Heart left ventricle (tissue), 16 donors: ENCODE data around the gene CPLX1. TPM values are rescaled to one million over a fixed set of nuclear protein-coding genes. Genes with fewer than 3 reads are reported as not detected.
"Not testable (repeated sequence)": the region's sequence is repeated elsewhere in the genome, so short reads cannot be mapped to it uniquely, and the experiment has no call there.

Source experiments
- ATAC-seq, 4 donors: fragments of 200-7000 bp; cut with Tn5 transposase; one replicate each; pipeline ENCODE4 v1.9.1; 2020 to 2022; ENCODE audit warnings: moderate library complexity in 4 of 4, mild to moderate bottlenecking in 3 of 4, moderate number of reproducible peaks in 1 of 4
- DNase-seq, 5 donors: peaks; one replicate each; pipeline ENCODE4 v3.0.0-alpha.2; 2020
- H3K27ac ChIP-seq, 12 donors: fragments of 200-600 bp; sonication (generic) in 4 of 12; one replicate each; pipeline versions ENCODE4 v1.5.0 to v1.8.0; 2016 to 2022; ENCODE audit warnings: mild to moderate bottlenecking in 2 of 12
- H3K27me3 ChIP-seq, 9 donors: fragments of 200-600 bp; sonication (generic) in 2 of 9; one replicate each; pipeline versions ENCODE4 v1.5.1 to v1.8.0; 2016 to 2022; ENCODE audit warnings: mild to moderate bottlenecking in 3 of 9
- H3K36me3 ChIP-seq, 9 donors: fragments of 200-600 bp; sonication (generic) in 2 of 9; one replicate each; pipeline versions ENCODE4 v1.5.0 to v1.8.0; 2018 to 2022; ENCODE audit warnings: mild to moderate bottlenecking in 2 of 9
- H3K4me1 ChIP-seq, 12 donors: fragments of 200-600 bp; sonication (generic) in 4 of 12; one replicate each; pipeline versions ENCODE4 v1.5.0 to v1.8.0; 2016 to 2022; ENCODE audit warnings: mild to moderate bottlenecking in 3 of 12
- H3K4me3 ChIP-seq, 12 donors: fragments of 200-600 bp; sonication (generic) in 4 of 12; one replicate each; pipeline versions ENCODE4 v1.5.0 to v1.8.0; 2017 to 2022; ENCODE audit warnings: mild to moderate bottlenecking in 9 of 12, moderate library complexity in 4 of 12
- H3K9me3 ChIP-seq, 12 donors: fragments of 200-600 bp; sonication (generic) in 4 of 12; one replicate each; pipeline versions ENCODE4 v1.5.0 to v1.8.0; 2016 to 2022; ENCODE audit warnings: mild to moderate bottlenecking in 1 of 12
- POLR2A ChIP-seq, 2 donors: fragments of 450-650 bp; IDR thresholded peaks; one replicate each; pipeline ENCODE4 v1.6.1; 2017; ENCODE audit warnings: antibody characterized with exemption in 2 of 2, mild to moderate bottlenecking in 2 of 2, moderate library complexity in 2 of 2
- WGBS, 4 donors: extraction: QIAGEN DNeasy Blood & Tissue Kit in 2 of 4; methylation state at CpG; one replicate each; pipeline versions ENCODE4 v1.1.5 to v1.1.7; 2013 to 2018; 5-methylcytosine and 5-hydroxymethylcytosine counted together
- intact Hi-C, 10 donors: fragments of 100-400 bp; cut with DNase I; formaldehyde crosslinking; loops; one replicate each; pipeline versions ENCODE4 v1.11.1 to v1.14.2; 2022
- polyA plus RNA-seq, 2 donors: library from polyadenylated mRNA; stranded (reverse); fragments of 200-250 nt; gene quantifications; one replicate each; pipeline ENCODE4 v1.2.3, GENCODE V29; 2013
- total RNA-seq, 9 donors: library from RNA; depleted of rRNA in 2 of 9; stranded (reverse); fragments of >200 nt in 2 of 9; fragmentation: NEBNext Ultra II Directional in 3 of 9; extraction: Animal tissue kit (Norgen Biotek cat#: 25700) in 3 of 9; gene quantifications; one replicate each; pipeline versions ENCODE4 v1.1.0 to v1.2.4, GENCODE V29; 2016 to 2023
- TF ChIP-seq, protein P1 (sequence below), 12 donors: fragments of 200-600 bp; sonication (generic) in 4 of 12; IDR thresholded peaks; one replicate each; pipeline versions ENCODE4 v1.5.0 to v1.8.0; 2018 to 2022; ENCODE audit warnings: antibody characterized with exemption in 12 of 12, mild to moderate bottlenecking in 5 of 12
- donor health status: ischemic (EF 13 %, LVEDD 7.1; RV severe dilation, severe dysfunction).
- donor health status: healthy with polysubstance abuse.
- donor health status: DM: no; HTN: yes; CAD: no.
- donor health status: DM: no; HTN: no; CAD: no.
- donor health status: ischemic (EF 25% LVEDD 6.9; RV normal size, moderate dysfunction).
- donor health status: ischemic (EF 25% LVEDD 5.7; RV mildly dilated, moderate dysfunction).
- donor health status: healthy.
- donor health status: DM: yes; HTN: yes; CAD: no.
- donor health status: ischemic (EF 35%, LVEDD 5.7; RV mildly dilated, moderate dysfunction).
- donor health status: nonischemic (EF 11% LVEDD 7.7; RV severe dilation, severe dysfunction).
- donor health status: DM: yes; HTN: yes; CAD: no.
- donor health status: PGD.
- donor health status: ischemic (EF 29% LVEDD 5.4; RV normal size, mild dysfunction).
- donor health status: nonischemic (EF 23%, LVEDD 6.1; RV moderate dilation, normal function).

The CPLX1 gene
- total and polyA plus RNA-seq, 11 donors = 0.75 to 7.0 (median 3.3) TPM

DNA sequence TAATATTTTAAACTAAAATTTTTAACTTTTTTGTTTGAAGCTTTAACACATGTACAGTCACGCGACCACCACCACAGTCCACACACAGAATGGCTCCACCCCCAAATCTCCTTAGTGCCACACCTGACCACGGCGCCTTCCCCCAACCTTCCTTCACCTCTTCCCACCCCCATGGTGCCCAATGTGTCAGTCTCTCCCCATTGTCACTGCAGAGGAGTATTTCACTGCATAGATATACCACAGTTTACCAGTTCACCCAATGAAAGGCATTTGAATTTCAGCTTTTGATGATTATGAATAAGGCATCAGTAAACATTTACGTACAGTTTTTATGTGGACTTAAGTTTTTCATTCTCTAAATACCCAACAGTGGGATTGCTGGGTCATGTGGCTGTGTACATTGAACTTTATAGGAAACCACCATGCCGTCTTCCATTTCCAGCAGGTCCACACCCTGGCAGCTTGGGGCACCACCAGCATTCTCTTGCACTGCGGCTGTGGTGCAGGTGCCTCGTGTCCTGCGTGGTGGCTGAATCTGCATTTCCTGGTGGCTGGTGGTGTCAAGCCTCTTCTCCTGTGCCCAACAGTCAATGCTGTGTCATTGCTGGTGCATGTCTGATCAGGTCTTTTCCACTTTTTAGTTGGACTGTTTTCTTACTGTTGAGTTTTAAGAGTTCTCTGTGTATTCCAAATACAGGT is 49.0 kb downstream of the CPLX1 start:
- Histone ChIP-seq H3K9me3 (no peaks in the 10 kb centered on the region), H3K4me1 (peaks cover 0 to 80% (median 44%) of the 10 kb centered on the region in 12 donors), H3K27me3 (no peaks in the 10 kb centered on the region), H3K27ac (no peak overlapping the region), H3K36me3 (peaks cover 0 to 67% (median 48%) of the 10 kb centered on the region in 9 donors), H3K4me3 (no peak overlapping the region)
- intact Hi-C loops = no loop called here
- DNase-seq = peak in 2 of 5 donors; percentile 18 to 29
- no peak for ATAC-seq
- WGBS, 4 donors = 92 to 97% (median 96%) methylated on average over 9 of the region's 9 CpGs
- no peak for TF ChIP-seq POLR2A (IDR thresholded peaks at IDR 0.05)
- TF ChIP-seq, protein P1, sequence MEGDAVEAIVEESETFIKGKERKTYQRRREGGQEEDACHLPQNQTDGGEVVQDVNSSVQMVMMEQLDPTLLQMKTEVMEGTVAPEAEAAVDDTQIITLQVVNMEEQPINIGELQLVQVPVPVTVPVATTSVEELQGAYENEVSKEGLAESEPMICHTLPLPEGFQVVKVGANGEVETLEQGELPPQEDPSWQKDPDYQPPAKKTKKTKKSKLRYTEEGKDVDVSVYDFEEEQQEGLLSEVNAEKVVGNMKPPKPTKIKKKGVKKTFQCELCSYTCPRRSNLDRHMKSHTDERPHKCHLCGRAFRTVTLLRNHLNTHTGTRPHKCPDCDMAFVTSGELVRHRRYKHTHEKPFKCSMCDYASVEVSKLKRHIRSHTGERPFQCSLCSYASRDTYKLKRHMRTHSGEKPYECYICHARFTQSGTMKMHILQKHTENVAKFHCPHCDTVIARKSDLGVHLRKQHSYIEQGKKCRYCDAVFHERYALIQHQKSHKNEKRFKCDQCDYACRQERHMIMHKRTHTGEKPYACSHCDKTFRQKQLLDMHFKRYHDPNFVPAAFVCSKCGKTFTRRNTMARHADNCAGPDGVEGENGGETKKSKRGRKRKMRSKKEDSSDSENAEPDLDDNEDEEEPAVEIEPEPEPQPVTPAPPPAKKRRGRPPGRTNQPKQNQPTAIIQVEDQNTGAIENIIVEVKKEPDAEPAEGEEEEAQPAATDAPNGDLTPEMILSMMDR (IDR thresholded peaks at IDR 0.05) = no peak

DNA sequence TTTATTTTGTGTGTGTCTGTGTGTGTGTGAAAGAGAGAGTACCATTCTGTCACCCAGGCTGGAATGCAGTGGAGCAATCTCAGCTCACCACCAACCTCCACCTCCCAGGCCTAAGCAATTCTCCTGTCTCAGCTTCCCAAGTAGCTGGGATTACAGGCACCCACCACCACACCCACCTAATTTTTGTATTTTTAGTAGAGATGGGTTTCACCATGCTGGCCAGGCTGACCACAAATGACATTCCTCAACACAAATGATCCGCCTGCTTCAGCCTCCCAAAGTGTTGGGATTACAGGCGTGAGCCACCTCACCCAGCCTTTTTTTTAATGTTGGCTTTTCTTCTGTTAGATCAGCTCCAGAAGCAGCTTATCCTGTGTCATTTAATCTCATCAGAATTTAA is 50.4 kb downstream of the CPLX1 start:
- peaks cover 0 to 82% (median 47%) of the 10 kb centered on the region in 12 donors for H3K4me1 ChIP-seq
- DNase-seq = peak in 2 of 5 donors; percentile 1 to 13
- intact Hi-C loops, H3K27ac ChIP-seq, H3K27me3 ChIP-seq, H3K4me3 ChIP-seq, H3K9me3 ChIP-seq, ATAC-seq: not testable (repeated sequence)
- 92 to 100% (median 99%) methylated on average over 2 of the region's 2 CpGs for WGBS, 4 donors
- peaks cover 0 to 80% (median 51%) of the 10 kb centered on the region in 9 donors for H3K36me3 ChIP-seq

DNA sequence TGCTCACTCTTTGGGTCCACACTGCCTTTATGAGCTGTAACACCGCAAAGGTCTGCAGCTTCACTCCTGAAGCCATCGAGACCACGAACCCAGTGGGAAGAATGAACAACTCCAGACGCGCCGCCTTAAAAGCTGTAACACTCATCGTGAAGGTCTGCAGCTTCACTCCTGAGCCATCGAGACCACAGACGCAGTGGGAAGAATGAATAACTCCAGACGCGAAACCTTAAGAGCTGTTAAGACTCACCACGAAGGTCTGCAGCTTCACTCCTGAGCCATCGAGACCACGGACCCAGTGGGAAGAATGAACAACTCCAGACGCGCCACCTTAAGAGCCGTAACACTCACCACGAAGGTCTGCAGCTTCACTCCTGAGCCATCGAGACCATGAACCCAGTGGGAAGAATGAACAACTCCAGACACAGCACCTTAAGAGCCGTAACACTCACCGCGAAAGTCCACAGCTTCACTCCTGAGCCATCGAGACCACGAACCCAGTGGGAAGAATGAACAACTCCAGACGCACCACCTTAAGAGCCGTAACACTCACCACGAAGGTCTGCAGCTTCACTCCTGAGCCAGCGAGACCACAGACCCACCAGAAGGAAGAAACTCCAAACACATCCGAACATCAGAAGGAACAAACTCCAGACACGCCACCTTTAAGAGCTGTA is 51.4 kb downstream of the CPLX1 start:
- H3K27ac ChIP-seq, ATAC-seq, H3K9me3 ChIP-seq, H3K27me3 ChIP-seq, H3K4me3 ChIP-seq, intact Hi-C loops: not testable (repeated sequence)
- peaks cover 0 to 72% (median 38%) of the 10 kb centered on the region in 12 donors for H3K4me1 ChIP-seq
- peaks cover 0 to 81% (median 52%) of the 10 kb centered on the region in 9 donors for H3K36me3 ChIP-seq
- peak in 2 of 5 donors; percentile 5 to 38 for DNase-seq
- 88 to 96% (median 93%) methylated on average over 30 of the region's 30 CpGs for WGBS, 4 donors

DNA sequence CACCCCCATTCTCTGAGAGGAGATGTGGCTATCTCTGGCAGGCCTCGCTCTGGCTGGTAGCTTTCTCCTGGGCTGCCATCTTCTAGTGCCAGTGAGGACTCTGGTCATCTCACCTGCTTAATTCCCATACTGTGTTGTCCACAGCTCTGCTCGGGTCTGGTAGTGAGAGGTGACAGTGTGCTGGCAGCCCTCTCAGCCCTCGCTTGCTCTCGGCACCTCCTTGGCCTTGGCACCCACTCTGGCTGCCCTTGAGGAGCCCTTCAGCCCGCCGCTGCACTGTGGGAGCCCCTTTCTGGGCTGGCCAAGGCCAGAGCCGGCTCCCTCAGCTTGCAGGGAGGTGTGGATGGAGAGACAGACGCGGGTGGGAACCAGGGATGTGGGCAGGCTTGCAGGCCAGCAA is 52.7 kb downstream of the CPLX1 start:
- no peak for TF ChIP-seq POLR2A (IDR thresholded peaks at IDR 0.05)
- TF ChIP-seq, protein P1 (IDR thresholded peaks at IDR 0.05) = no peak
- WGBS, 4 donors = 41 to 52% (median 47%) methylated on average over 8 to 9 of the region's 9 CpGs
- peaks cover 0 to 81% (median 52%) of the 10 kb centered on the region in 9 donors for H3K36me3 ChIP-seq
- intact Hi-C loops = no loop called here
- H3K9me3 ChIP-seq = no peaks in the 10 kb centered on the region
- H3K4me1 ChIP-seq = peaks cover 0 to 67% (median 32%) of the 10 kb centered on the region in 12 donors
- H3K27me3 ChIP-seq = no peaks in the 10 kb centered on the region
- H3K4me3 ChIP-seq = no peak overlapping the region
- DNase-seq (peak in 3 of 5 donors; percentile 60 to 74 (median 64)), ATAC-seq (peak in 3 of 4 donors; percentile 32 to 59 (median 58))
- H3K27ac ChIP-seq = peak overlapping the region in 9 of 12 donors; percentile 34 to 70 (median 49)

DNA sequence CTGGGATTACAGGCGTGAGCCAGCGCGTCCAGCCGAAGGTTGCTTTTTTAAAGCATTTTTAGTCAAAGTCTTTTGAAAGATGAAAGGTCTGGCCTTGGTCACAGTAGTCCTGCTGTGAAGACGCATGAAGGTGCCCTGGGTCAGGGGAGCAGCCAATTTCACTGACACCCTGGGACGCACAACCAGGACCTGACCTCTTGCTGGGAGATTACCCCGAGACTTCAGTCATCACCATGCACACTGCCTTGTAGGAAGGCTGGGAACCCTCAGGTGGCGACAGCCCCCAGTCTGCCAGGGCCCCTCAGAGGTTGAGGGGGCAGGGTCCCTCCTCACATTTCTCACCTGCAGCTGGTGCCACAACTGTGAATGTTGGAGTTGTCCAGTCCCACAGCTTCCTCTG is 53.2 kb downstream of the CPLX1 start:
- intact Hi-C loops = no loop called here
- Histone ChIP-seq H3K27ac (peak overlapping the region in 10 of 12 donors; percentile 16 to 70 (median 48)), H3K9me3 (no peaks in the 10 kb centered on the region), H3K27me3 (no peaks in the 10 kb centered on the region), H3K4me3 (no peak overlapping the region), H3K4me1 (peaks cover 0 to 63% (median 32%) of the 10 kb centered on the region in 12 donors), H3K36me3 (peaks cover 0 to 81% (median 52%) of the 10 kb centered on the region in 9 donors)
- DNase-seq (peak in 2 of 5 donors; percentile 12 to 30), ATAC-seq (peak in 3 of 4 donors; percentile 7 to 22 (median 9))
- 82 to 89% (median 84%) methylated on average over 6 to 8 of the region's 8 CpGs for WGBS, 4 donors
- TF ChIP-seq, protein P1 (IDR thresholded peaks at IDR 0.05) = no peak
- no peak for TF ChIP-seq POLR2A (IDR thresholded peaks at IDR 0.05)
